Measurements from ENCODE around the gene RAB11FIP4. TPM values are rescaled to one million over a fixed set of nuclear protein-coding genes. Genes with fewer than 3 reads are reported as not detected.
A peak's percentile ranks its signal among the peaks of the same experiment; 100 is the strongest.

The RAB11FIP4 gene
- total RNA-seq, 1 donor from 2014 or later = 1.8 TPM

- no peak for DNase-seq (ENCODE audit: low spot score)
Measured at GRCh38 chr17:31582151-31582907, 190.9 kb downstream of the RAB11FIP4 start.

GRCh38 chr17:31583772-31584356 is 192.4 kb downstream of the RAB11FIP4 start:
- no peak for DNase-seq (ENCODE audit: low spot score)

GRCh38 chr17:31584438-31585279 is 193.2 kb downstream of the RAB11FIP4 start:
- no peak for DNase-seq (ENCODE audit: low spot score)

GRCh38 chr17:31585280-31585630 is 193.8 kb downstream of the RAB11FIP4 start:
- no peak for DNase-seq (ENCODE audit: low spot score)

- DNase-seq (ENCODE audit: low spot score) = no peak
Measured at GRCh38 chr17:31586946-31587345, 195.5 kb downstream of the RAB11FIP4 start.

- no peak for DNase-seq (ENCODE audit: low spot score)
Measured at GRCh38 chr17:31587462-31587861, 196.0 kb downstream of the RAB11FIP4 start.

Small RNAs within 50 kb of the gene (microRNA-seq; reads per million reads assigned to microRNA genes)
- gene MIR193A (ENCODE audit: borderline number of aligned reads) (3,159 reads per million, percentile 85 among the genes with 10 or more reads in this experiment), gene MIR365B (ENCODE audit: borderline number of aligned reads) (17.4 reads per million, percentile 16 among the genes with 10 or more reads in this experiment), gene MIR4725 (ENCODE audit: borderline number of aligned reads) (12.3 reads per million, percentile 10 among the genes with 10 or more reads in this experiment)

Other genes with a start within 250 kb of the RAB11FIP4 start
- 2.0 TPM for gene OMG, start 94.4 kb upstream of the RAB11FIP4 start, total RNA-seq
- 19.5 TPM for gene EVI2B, start 77.6 kb upstream of the RAB11FIP4 start, total RNA-seq
- gene EVI2A, start 70.1 kb upstream of the RAB11FIP4 start, total RNA-seq = 16.4 TPM